NCI-H69 (cell line): Measurements from ENCODE around the gene LPO.

ENCODE experiments used
- DNase-seq: peaks from one replicate; lab custom pipeline; 2025; lab: John Stamatoyannopoulos, UW

Gene LPO

DNA sequence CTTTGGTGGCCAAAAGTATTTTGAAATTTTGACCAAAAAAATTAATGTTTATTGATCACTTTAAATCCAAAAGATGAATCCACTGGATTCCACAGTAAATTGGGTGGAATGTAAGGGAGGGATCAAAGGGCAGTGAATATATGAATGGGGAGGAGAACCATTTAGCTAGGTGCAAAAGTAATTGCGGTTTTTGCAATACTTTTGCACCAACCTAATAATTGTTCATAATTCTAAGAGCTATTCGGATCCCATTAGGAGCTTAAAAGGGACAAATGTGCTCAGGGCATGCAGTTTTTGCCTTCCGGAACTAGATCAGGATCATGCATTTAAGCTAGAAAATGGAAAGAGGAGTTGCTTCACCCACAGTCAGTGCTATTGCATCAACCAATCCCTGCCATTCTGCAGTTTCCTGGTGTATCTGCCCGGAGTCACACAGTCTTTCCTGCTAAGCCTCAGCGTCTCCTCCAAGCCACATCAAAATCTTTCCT lies at the start of gene LPO:
LPO (plus strand) TSS at position 438 of the 488 bp plus-strand sequence. CDS start 4,396 bp downstream, outside the sequence.
- no peak for DNase-seq

GRCh38 chr17:58189436-58190146 lies 48.8 kb upstream of the LPO start:
- peak; percentile 43 for DNase-seq

- DNase-seq: peak; percentile 14
Measured at GRCh38 chr17:58191241-58191896, 47.0 kb upstream of the LPO start.

DNA sequence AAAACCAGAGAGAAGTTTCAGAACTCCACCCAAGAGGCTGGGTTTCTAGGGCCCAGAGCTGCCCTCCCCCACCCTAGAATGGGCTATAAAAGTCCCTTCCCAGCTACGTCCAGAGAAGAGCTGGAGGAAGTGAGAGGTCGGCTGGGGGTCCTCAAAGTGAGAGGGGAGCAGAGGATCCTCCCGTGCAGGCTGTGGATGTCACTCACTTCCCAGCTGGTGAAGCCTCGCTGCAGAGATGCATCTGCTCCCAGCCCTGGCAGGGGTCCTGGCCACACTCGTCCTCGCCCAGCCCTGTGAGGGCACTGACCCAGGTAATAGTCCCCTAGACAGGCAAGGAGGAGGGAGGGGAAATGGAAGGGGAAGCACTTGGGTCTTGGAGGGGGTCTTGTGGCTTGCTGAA lies 45.8 kb upstream of the LPO start, which contains the start of gene EPX:
EPX (plus strand) TSS at position 115 of the 400 bp plus-strand sequence; CDS start at position 236, 121 bp downstream.
- DNase-seq: no peak

GRCh38 chr17:58193641-58194255 lies 44.6 kb upstream of the LPO start:
- no peak for DNase-seq

GRCh38 chr17:58195518-58196123 lies 42.8 kb upstream of the LPO start:
- DNase-seq: no peak

DNA sequence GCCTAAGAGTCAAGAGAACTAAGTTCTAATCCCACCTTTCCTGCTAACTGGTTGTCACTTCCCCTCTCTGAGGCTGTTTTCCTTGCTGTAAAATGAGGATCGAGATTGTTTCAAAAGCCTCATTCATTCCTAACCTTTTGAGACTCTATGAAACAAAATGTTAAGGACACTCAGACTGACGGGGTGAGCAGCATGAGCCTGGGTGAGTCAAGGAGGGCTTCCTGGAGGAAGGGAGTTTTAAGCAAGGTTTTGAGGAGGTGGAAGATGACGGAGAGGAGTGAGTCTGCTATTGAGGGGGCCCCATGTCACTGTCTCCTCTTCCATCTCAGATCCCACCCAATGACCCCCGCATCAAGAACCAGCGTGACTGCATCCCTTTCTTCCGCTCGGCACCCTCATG lies 41.8 kb upstream of the LPO start:
- DNase-seq: no peak

- DNase-seq: peak; percentile 75
Measured at GRCh38 chr17:58200024-58200633, 38.3 kb upstream of the LPO start.

- no peak for DNase-seq
Measured at GRCh38 chr17:58202859-58203258, 35.5 kb upstream of the LPO start.

GRCh38 chr17:58204796-58205195 lies 33.6 kb upstream of the LPO start:
- no peak for DNase-seq

DNA sequence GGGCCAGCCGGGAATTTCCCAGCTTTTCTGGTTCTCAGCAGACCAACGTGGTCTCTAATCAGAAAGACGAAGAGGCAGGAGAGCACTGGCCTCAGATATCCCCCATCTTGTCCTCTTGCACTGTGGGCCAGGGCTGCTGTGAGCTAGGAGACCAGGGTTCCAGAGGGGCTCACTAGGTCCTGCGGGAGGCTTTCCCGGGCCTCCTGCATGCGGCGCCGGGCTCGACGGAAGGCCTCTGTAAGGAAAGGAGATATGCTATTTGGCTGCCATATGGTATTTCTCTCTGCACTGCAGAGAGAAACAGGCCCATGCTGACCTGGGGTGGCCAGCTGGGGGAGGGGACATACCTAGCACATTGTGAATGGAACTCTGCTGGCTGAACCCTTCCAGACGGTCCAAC lies 32.4 kb upstream of the LPO start:
- no peak for DNase-seq

DNA sequence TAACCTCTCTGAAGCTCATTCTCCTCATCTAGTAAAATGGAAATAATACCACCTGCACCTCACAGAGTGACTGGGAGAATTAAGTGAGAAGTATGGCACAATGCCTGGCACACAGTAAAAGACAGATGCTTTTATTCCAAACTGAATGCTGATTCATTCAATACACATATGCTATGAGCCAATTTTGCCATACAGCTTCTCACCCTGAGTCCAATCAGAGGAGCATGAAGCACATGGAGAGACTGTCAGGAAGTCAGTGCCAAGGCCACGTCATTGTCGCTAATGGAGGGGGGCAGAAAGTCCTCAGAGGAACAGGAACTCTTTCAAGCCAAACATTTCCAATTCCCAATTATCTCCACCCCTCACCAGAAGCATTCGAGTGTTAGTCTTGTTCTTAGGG lies 30.9 kb upstream of the LPO start:
- no peak for DNase-seq

GRCh38 chr17:58208344-58208743 lies 30.0 kb upstream of the LPO start:
- DNase-seq: no peak

GRCh38 chr17:58210922-58211321 lies 27.5 kb upstream of the LPO start:
- DNase-seq: no peak

GRCh38 chr17:58215685-58216084 lies 22.7 kb upstream of the LPO start:
- peak; percentile 28 for DNase-seq

DNA sequence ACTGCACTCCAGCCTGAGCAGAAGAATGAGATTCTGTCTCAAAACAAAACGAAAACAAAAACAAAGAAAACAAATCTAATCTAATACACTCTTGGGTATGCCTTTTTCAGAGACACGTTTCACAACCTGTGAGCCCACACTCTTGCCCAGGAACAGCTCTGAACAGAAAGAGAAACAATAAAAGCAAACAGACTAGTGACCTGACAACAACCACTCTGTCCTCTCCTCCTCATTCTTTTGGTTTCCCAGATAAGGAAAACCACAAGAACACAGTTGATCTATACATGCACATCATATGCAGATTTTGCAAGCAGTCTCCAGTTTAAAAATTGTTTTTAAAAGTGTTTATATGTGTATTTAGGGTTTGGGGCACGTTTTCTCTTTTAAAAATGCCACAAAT lies 20.6 kb upstream of the LPO start:
- DNase-seq: no peak

DNA sequence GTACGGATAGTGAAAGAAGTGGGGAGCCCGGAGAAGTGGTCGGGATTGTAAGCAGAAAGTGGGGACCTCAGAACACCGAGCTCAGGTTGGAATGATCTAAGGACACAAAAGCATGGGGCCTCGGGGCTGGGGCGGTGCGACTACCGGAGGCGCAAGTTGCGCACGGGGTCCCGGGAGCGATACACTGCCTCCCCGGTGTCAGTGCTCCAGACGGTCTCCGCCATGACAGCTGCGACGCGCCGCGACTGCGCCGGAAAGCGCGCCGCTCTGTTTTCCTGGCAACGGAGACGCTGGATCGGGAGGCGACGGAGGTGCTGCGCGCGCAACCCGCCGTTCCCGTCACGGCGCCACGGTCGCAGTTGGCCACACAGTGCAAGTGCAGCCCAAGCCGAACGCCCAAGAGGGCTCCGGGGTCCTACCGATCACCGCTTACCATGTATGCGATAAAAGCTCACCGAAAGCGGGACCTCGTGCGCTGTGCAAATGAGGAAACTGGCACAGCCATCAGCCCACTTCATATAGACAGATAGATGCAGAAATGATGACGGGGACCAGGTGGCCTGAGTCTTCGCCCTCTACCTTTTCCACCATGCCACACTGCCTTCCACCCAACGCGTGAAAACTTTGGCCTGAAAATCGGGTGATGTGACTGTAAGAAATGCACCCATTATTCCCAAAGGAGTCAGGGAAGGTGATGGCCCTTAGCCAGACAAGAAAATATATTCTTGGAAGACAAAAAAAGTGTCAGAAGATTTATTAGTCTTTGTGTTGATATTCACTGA lies 19.2 kb upstream of the LPO start, which contains the start of gene MKS1:
MKS1 (minus strand) TSS at position 249 of the 782 bp plus-strand sequence; CDS start at position 224, 25 bp downstream.
- peak; percentile 97 for DNase-seq

DNA sequence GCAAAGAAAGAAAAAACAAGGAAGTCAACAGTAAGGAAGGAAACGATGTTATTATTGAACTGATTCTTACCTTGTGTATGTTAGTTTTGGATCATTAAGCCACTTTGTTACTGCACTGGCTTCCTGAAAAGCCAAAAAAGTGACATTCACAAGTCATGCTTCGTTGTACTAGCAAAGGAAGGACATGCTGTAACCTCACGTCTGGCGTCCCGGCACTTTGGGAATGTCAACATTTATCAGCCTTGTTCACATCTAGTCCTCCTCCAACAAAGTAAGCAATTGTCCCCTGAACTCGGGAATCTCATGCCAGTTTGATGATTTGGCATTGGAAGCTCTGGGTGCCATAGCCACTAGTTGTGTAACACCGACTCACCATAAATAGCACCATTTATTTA lies 18.6 kb upstream of the LPO start:
- no peak for DNase-seq

DNA sequence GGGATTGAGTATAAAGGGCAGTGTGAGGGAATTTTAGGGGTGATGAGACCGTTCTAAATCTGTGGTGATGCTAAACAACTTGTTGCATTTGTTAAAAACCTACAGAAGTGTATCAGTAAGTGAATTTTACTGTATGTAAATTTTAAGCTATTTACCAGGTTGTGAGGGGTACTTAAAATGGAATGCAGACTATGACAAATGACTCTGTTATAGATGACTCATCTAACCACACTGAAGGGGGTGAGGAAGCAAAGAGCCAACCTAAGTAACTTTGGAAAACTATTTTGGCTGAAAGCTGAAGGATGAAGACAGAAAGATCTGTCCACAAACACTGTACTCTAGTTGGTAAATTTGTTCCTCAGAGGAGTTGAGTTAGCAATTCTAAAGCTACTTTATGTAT lies 14.1 kb upstream of the LPO start:
- no peak for DNase-seq

GRCh38 chr17:58227733-58228132 lies 10.7 kb upstream of the LPO start:
- DNase-seq: no peak

DNA sequence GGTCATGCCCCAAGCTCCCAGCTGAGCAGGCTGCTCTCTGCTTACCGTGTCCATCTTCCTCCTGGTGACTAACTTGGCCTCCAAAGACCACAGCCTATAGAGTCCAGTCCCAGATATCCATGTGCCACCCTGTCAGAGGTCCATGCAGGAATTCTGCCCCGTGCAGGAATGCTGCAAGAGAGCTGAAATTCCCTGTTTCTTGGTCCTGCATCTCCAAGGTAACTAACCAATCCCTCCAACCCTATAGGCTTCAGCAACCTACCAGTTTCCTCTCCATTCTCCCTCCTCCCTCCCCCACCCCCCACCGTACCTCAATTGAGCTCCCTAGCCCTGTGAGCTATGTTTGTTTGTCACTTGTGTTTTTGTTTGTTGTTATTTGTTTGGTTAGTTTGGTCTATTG lies 9.7 kb upstream of the LPO start:
- no peak for DNase-seq
